H1 (cell line): ENCODE measurements around the gene PFKM. TPM values are rescaled to one million over a fixed set of nuclear protein-coding genes. Genes with fewer than 3 reads are reported as not detected.
"Not testable (repeated sequence)": the region's sequence is repeated elsewhere in the genome, so short reads cannot be mapped to it uniquely, and the experiment has no call there.

Experiments used
- CTCF ChIA-PET: fragments of 300-600 bp; sonication (Branson Sonifier 250); formaldehyde crosslinking; loops from one replicate; lab custom pipeline; 2021; ENCODE audit not compliant: partially characterized antibody; lab: Charles Lee
- POLR2A ChIA-PET: fragments of 300-600 bp; sonication (Branson Sonifier 250); formaldehyde crosslinking; loops from one replicate; lab custom pipeline; 2021; ENCODE audit warnings: inconsistent platforms; ENCODE audit not compliant: partially characterized antibody; lab: Charles Lee
- DNase-seq, 2 experiments: peaks; one replicate each; pipeline versions ENCODE4 v3.0.0 to v3.0.0-alpha.2; 2010 to 2022; ENCODE audit warnings: low spot score in 2 of 2, low read depth in 1 of 2, mixed read lengths in 1 of 2
- FAIRE-seq: peaks from 2 replicates; lab custom pipeline; 2011; peaks lifted over from hg19 to GRCh38; lab: Jason Lieb, UNC
- H2AFZ ChIP-seq: 2 replicates; pipeline ENCODE4 v1.8.1; 2012; ENCODE audit warnings: low read length, inconsistent platforms
- H2AK5ac ChIP-seq: 2 replicates; pipeline ENCODE4 v1.6.1; 2013; ENCODE audit warnings: low read depth, low read length
- H2BK120ac ChIP-seq: replicated peaks from 2 replicates; pipeline ENCODE3; 2013; ENCODE audit warnings: low read depth, low read length, inconsistent platforms
- H2BK12ac ChIP-seq: 2 replicates; pipeline ENCODE4 v1.6.1; 2013; ENCODE audit warnings: low read depth, low read length
- H2BK15ac ChIP-seq: 2 replicates; pipeline ENCODE4 v1.6.1; 2013; ENCODE audit warnings: low read length
- H2BK20ac ChIP-seq: 2 replicates; pipeline ENCODE4 v1.6.1; 2013; ENCODE audit warnings: low read length
- H2BK5ac ChIP-seq: 2 replicates; pipeline ENCODE4 v1.6.1; 2013; ENCODE audit warnings: low read depth, low read length
- H3K14ac ChIP-seq: 2 replicates; pipeline ENCODE4 v1.6.1; 2013; ENCODE audit warnings: inconsistent platforms; ENCODE audit not compliant: insufficient read length
- H3K18ac ChIP-seq: 2 replicates; pipeline ENCODE4 v1.6.1; 2013; ENCODE audit warnings: low read length; ENCODE audit errors: extremely low read depth
- H3K23ac ChIP-seq: 2 replicates; pipeline ENCODE4 v1.6.1; 2013; ENCODE audit warnings: inconsistent platforms; ENCODE audit not compliant: insufficient read length
- H3K23me2 ChIP-seq: 2 replicates; pipeline ENCODE4 v1.6.1; 2013; ENCODE audit warnings: low read depth, low read length
- H3K27ac ChIP-seq: 2 replicates; pipeline ENCODE4 v1.6.1; 2011; ENCODE audit warnings: low read depth, low read length, inconsistent platforms
- H3K27me3 ChIP-seq, 4 experiments: replicated peaks in 1 of 4; 1 replicate in 1 of 4; 2 replicates in 3 of 4; pipeline versions ENCODE4 v1.6.1 to v1.8.1; 2011 to 2013; ENCODE audit warnings: low read length in 3 of 4, mild to moderate bottlenecking in 3 of 4, inconsistent platforms in 2 of 4, mixed read lengths in 2 of 4, moderate library complexity in 1 of 4; ENCODE audit not compliant: control insufficient read depth in 3 of 4, insufficient read depth in 3 of 4; ENCODE audit errors: extremely low read depth in 1 of 4
- H3K36me3 ChIP-seq, 4 experiments: 2 replicates each; pipeline versions ENCODE4 v1.6.1 to v1.8.1; 2011 to 2013; ENCODE audit warnings: mild to moderate bottlenecking in 4 of 4, low read length in 3 of 4, moderate library complexity in 2 of 4, control low read depth in 1 of 4, inconsistent platforms in 1 of 4; ENCODE audit not compliant: insufficient read depth in 4 of 4, control insufficient read depth in 2 of 4
- H3K4ac ChIP-seq: replicated peaks from 2 replicates; pipeline ENCODE3; 2013; ENCODE audit warnings: low read length, low read depth, mixed read lengths, inconsistent platforms; ENCODE audit not compliant: insufficient read length
- H3K4me1 ChIP-seq, 4 experiments: replicated peaks in 1 of 4; 1 replicate in 1 of 4; 2 replicates in 3 of 4; pipeline versions ENCODE4 v1.6.1 to v1.8.1; 2011 to 2013; ENCODE audit warnings: low read length in 3 of 4, inconsistent platforms in 2 of 4, mixed read lengths in 1 of 4; ENCODE audit not compliant: insufficient read depth in 4 of 4, control insufficient read depth in 3 of 4
- H3K4me2 ChIP-seq, 2 experiments: 2 replicates each; pipeline versions ENCODE4 v1.6.1 to v1.8.1; 2011 to 2013; ENCODE audit warnings: low read depth in 2 of 2, low read length in 2 of 2, control low read depth in 1 of 2, inconsistent platforms in 1 of 2, mild to moderate bottlenecking in 1 of 2; ENCODE audit not compliant: insufficient read depth in 1 of 2
- H3K4me3 ChIP-seq, 4 experiments: fragments of 200-600, 300-600 bp in 1 of 4; sonication (generic), shearing (Covaris generic), sonication (Bioruptor Twin) in 1 of 4; 2 replicates each; pipeline versions ENCODE4 v1.5.1 to v1.8.1; 2011 to 2016; ENCODE audit warnings: low read length in 4 of 4, low read depth in 3 of 4, control low read depth in 2 of 4, inconsistent platforms in 2 of 4, mild to moderate bottlenecking in 2 of 4, mixed read lengths in 1 of 4, moderate library complexity in 1 of 4; ENCODE audit not compliant: insufficient read depth in 2 of 4; ENCODE audit errors: extremely low read depth in 1 of 4
- H3K56ac ChIP-seq: replicated peaks from 2 replicates; pipeline ENCODE3; 2013; ENCODE audit warnings: low read depth, mild to moderate bottlenecking, mixed read lengths, low read length, inconsistent platforms; ENCODE audit not compliant: insufficient read length
- H3K79me1 ChIP-seq: 2 replicates; pipeline ENCODE4 v1.6.1; 2013; ENCODE audit warnings: low read depth, low read length, control low read depth
- H3K79me2 ChIP-seq, 2 experiments: 2 replicates each; pipeline versions ENCODE4 v1.6.1 to v1.8.1; 2012 to 2013; ENCODE audit warnings: low read length in 2 of 2, mild to moderate bottlenecking in 2 of 2, inconsistent platforms in 1 of 2; ENCODE audit not compliant: insufficient read depth in 2 of 2, control insufficient read depth in 1 of 2
- H3K9ac ChIP-seq, 4 experiments: replicated peaks in 1 of 4; 1 replicate in 1 of 4; 2 replicates in 3 of 4; pipeline versions ENCODE4 v1.6.1 to v1.8.1; 2011 to 2013; ENCODE audit warnings: low read depth in 3 of 4, low read length in 3 of 4, control low read depth in 2 of 4, mild to moderate bottlenecking in 2 of 4, moderate library complexity in 2 of 4, inconsistent platforms in 1 of 4; ENCODE audit errors: extremely low read depth in 1 of 4
- H3K9me3 ChIP-seq, 2 experiments: 2 replicates each; pipeline versions ENCODE4 v1.6.1 to v1.8.1; 2012 to 2013; ENCODE audit warnings: mild to moderate bottlenecking in 2 of 2, moderate library complexity in 2 of 2, control low read depth in 1 of 2, inconsistent platforms in 1 of 2, low read depth in 1 of 2, low read length in 1 of 2, mixed read lengths in 1 of 2; ENCODE audit not compliant: insufficient read depth in 2 of 2
- H4K20me1 ChIP-seq, 2 experiments: replicated peaks in 1 of 2; 2 replicates each; pipeline versions ENCODE3 to v1.8.1; 2011 to 2013; ENCODE audit warnings: inconsistent platforms in 2 of 2, low read length in 2 of 2, mild to moderate bottlenecking in 1 of 2; ENCODE audit not compliant: insufficient read depth in 2 of 2, control insufficient read depth in 1 of 2
- H4K5ac ChIP-seq: 2 replicates; pipeline ENCODE4 v1.6.1; 2013; ENCODE audit warnings: low read length, low read depth, mixed read lengths, inconsistent platforms; ENCODE audit not compliant: insufficient read length
- H4K8ac ChIP-seq: 2 replicates; pipeline ENCODE4 v1.8.0; 2013; ENCODE audit warnings: mild to moderate bottlenecking, moderate library complexity, low read length, inconsistent platforms; ENCODE audit not compliant: insufficient read depth; ENCODE audit errors: extremely low read depth
- H4K91ac ChIP-seq: replicated peaks from 2 replicates; pipeline ENCODE3; 2013; ENCODE audit warnings: low read length, mixed read lengths, inconsistent platforms; ENCODE audit not compliant: insufficient read length
- WGBS, 2 experiments: shearing (Covaris generic) in 1 of 2; methylation state at CpG; one replicate each; pipeline versions ENCODE4 v1.1.6 to v1.1.7; 2013 to 2015; ENCODE audit warnings: low lambda C conversion rate in 2 of 2, mixed read lengths in 2 of 2, inconsistent platforms in 1 of 2, low coverage in 1 of 2, missing lambda C conversion rate in 1 of 2; ENCODE audit not compliant: insufficient replicate concordance in 2 of 2, insufficient coverage in 1 of 2, insufficient read length in 1 of 2; ENCODE audit errors: extremely low coverage in 1 of 2, missing lambda C conversion rate in 1 of 2; 5-methylcytosine and 5-hydroxymethylcytosine counted together
- polyA plus RNA-seq, 7 experiments: library from polyadenylated mRNA; depleted of rRNA in 3 of 7; stranded (reverse) in 5 of 7; unstranded in 2 of 7; fragments of >200 nt in 5 of 7; fragments of 200-250 nt in 2 of 7; gene quantifications; 1 replicate in 5 of 7; 2 replicates in 1 of 7; 4 replicates in 1 of 7; pipeline versions ENCODE4 v1.2.1 to v1.2.3, GENCODE V29; 2011 to 2013; ENCODE audit warnings: missing spikeins in 2 of 7, mixed read lengths in 2 of 7
- total RNA-seq: library from RNA; stranded (reverse); fragmentation: NEBNext Ultra II Directional; extraction: Animal tissue kit (Norgen Biotek cat#: 25700); gene quantifications from 2 replicates; pipeline ENCODE4 v1.2.1, GENCODE V29; 2021

The PFKM gene
- total and polyA plus RNA-seq, 2 of the 8 experiments (the other 6 are each of a cell fraction or from before 2014, with no cell fraction given): 62.6 to 106 TPM

- POLR2A ChIA-PET: interaction anchor here (0.6 to 3.1 kb wide), 6 partner anchors 12 to 36 kb away, joined by 3 to 12 read pairs (median 4); partner anchors contain the start of gene PFKM
- not testable (repeated sequence) for H3K9ac ChIP-seq, H3K4ac ChIP-seq, H2AFZ ChIP-seq, H3K79me2 ChIP-seq, H3K14ac ChIP-seq, H3K23me2 ChIP-seq, H2BK5ac ChIP-seq, H3K4me1 ChIP-seq, DNase-seq, H3K18ac ChIP-seq, H3K23ac ChIP-seq, H3K36me3 ChIP-seq, H3K9me3 ChIP-seq, H3K56ac ChIP-seq, H4K5ac ChIP-seq, H2BK20ac ChIP-seq, FAIRE-seq, H4K20me1 ChIP-seq, H2AK5ac ChIP-seq, H3K27me3 ChIP-seq, H4K91ac ChIP-seq, H3K27ac ChIP-seq, H3K4me3 ChIP-seq, H2BK120ac ChIP-seq, H4K8ac ChIP-seq, H2BK15ac ChIP-seq, H2BK12ac ChIP-seq, H3K79me1 ChIP-seq
- WGBS, 2 experiments: 96% methylated on average over 5 of the region's 5 CpGs; no CpG with 5 or more reads in 1 of the 2 experiments
- CTCF ChIA-PET: interaction anchor here (0.8 to 1.8 kb wide), 5 partner anchors 8 to 245 kb away, joined by 3 to 5 read pairs (median 3); no protein-coding TSS in a partner anchor
- H3K4me2 ChIP-seq: peak overlapping the region in 1 of 2 experiments; percentile 63; a peak in 1 of 4 replicates
Observed at GRCh38 chr12:48155786-48156185, 36.6 kb downstream of the PFKM start.
